HG02610 (cell line): ENCODE measurements around the gene CSNK1A1.

Experiments used
- ATAC-seq: cut with Tn5 transposase; IDR thresholded peaks from one replicate; pipeline ENCODE4 v1.9.1; 2021; ENCODE audit warnings: mild to moderate bottlenecking, moderate library complexity; ENCODE audit not compliant: unreplicated experiment

Gene CSNK1A1

DNA sequence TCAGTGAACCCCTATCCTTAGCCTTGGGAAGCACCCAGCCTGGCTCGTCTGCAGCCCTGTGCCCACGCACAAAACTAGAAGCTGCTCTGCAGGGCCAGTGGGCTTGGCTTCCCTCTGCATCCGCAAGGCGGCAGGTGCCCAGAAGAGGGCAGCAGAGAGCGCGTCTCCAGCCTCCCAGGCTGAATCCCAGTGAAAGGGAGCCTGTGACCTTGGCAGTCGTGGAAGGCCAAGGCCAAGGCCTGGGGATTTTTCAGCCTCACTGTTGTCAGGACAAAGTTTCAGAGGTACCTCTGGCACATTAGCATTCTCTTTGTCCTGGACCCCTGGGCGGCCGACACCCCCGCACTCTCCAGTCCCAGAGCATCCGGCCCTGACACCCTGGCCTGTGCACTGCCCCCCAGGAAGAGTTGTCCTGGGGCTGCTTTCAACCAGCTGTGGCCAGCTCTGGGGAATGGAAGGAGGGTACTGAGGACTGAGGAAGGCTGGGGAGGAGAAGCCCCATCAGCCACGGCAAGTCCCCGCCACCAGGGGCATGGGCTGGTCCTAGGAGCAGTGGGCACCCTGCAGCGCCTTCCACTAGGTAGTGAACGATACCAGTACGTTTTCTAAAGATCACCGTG, 108.6 kb downstream of the CSNK1A1 start:
- ATAC-seq, result no peak
